Karpas-422 (cell line): ENCODE data around the gene GCH1. TPM values are rescaled to one million over a fixed set of nuclear protein-coding genes. Genes with fewer than 3 reads are reported as not detected.

Experiments
- DNase-seq: peaks from one replicate; pipeline ENCODE4 v3.0.0-alpha.2; 2015
- H2AFZ ChIP-seq: fragments of 200-600 bp; sonication (generic); 2 replicates; pipeline ENCODE4 v1.6.1; 2014; ENCODE audit warnings: antibody characterized with exemption, low read length, mixed read lengths
- H3K27ac ChIP-seq: fragments of 200-600 bp; sonication (generic); 2 replicates; pipeline ENCODE4 v1.5.1; 2014; ENCODE audit warnings: mild to moderate bottlenecking, low read length, moderate library complexity
- H3K27me3 ChIP-seq: fragments of 200-600 bp; sonication (generic); 2 replicates; pipeline ENCODE4 v1.6.1; 2014; ENCODE audit warnings: low read length, mixed read lengths
- H3K36me3 ChIP-seq: fragments of 200-600 bp; sonication (generic); 2 replicates; pipeline ENCODE4 v1.6.1; 2014; ENCODE audit warnings: low read length, mixed read lengths; ENCODE audit not compliant: insufficient read depth
- H3K4me1 ChIP-seq: fragments of 200-600 bp; sonication (generic); 2 replicates; pipeline ENCODE4 v1.6.1; 2014; ENCODE audit warnings: mild to moderate bottlenecking, low read length, mixed read lengths
- H3K4me2 ChIP-seq: fragments of 200-600 bp; sonication (generic); 2 replicates; pipeline ENCODE4 v1.6.1; 2014; ENCODE audit warnings: low read length, low read depth, mild to moderate bottlenecking; ENCODE audit not compliant: poor library complexity, severe bottlenecking
- H3K4me3 ChIP-seq: fragments of 200-600 bp; sonication (generic); 2 replicates; pipeline ENCODE4 v1.5.1; 2014; ENCODE audit warnings: mild to moderate bottlenecking, antibody characterized with exemption, low read length, mixed read lengths
- H3K79me2 ChIP-seq: fragments of 200-600 bp; sonication (generic); 2 replicates; pipeline ENCODE4 v1.6.1; 2014; ENCODE audit warnings: mild to moderate bottlenecking, low read length, mixed read lengths
- H3K9ac ChIP-seq: fragments of 200-600 bp; sonication (generic); 2 replicates; pipeline ENCODE4 v1.6.0; 2014; ENCODE audit warnings: low read length
- H3K9me2 ChIP-seq: fragments of 200-600 bp; sonication (generic), shearing (Covaris generic); replicated peaks from 2 replicates; pipeline ENCODE4 v1.6.0; 2014; ENCODE audit warnings: mild to moderate bottlenecking, low read length, moderate library complexity; ENCODE audit not compliant: insufficient read depth
- H3K9me3 ChIP-seq: fragments of 300-700, 200-600 bp; sonication (generic); 2 replicates; pipeline ENCODE4 v1.6.1; 2014; ENCODE audit warnings: low read length, mixed read lengths
- H4K20me1 ChIP-seq: fragments of 200-600 bp; sonication (generic); 2 replicates; pipeline ENCODE4 v1.6.1; 2014; ENCODE audit warnings: mild to moderate bottlenecking, antibody characterized with exemption, low read length, low read depth; ENCODE audit not compliant: insufficient read depth
- total RNA-seq: library from RNA; depleted of rRNA; stranded (reverse); fragments of >200 nt; shearing (Covaris generic); gene quantifications from 2 replicates; pipeline ENCODE4 v1.2.3, GENCODE V29; 2014; ENCODE audit warnings: low replicate concordance

Gene GCH1
- total RNA-seq, 1 experiment from 2014 or later = 174 TPM

DNA sequence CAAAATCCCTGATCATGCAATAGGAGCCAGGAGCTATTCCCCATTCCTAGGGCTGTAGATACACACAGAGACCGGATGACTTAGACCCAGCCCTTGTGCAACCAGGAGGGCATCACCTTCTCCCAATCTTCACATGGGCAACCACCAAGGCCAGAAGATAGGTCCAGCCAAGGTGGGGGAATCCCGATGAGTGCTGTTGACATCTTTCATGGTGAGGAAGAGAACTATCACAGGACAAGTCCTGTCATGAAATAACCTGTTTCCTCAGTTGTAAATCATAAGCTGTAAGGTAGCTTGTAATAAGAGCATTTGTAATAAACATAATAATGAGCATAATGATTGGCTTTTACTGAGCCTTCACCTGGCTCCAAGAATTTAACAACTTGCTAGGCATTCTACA lies 89.5 kb downstream of the GCH1 start:
- no peak overlapping the region for H3K27ac ChIP-seq
- no peak overlapping the region for H3K9ac ChIP-seq
- no peaks in the 10 kb centered on the region for H3K79me2 ChIP-seq
- H3K4me2 ChIP-seq = no peak overlapping the region
- no peaks in the 10 kb centered on the region for H3K27me3 ChIP-seq
- no peak overlapping the region for H2AFZ ChIP-seq
- no peak overlapping the region for H3K4me3 ChIP-seq
- H3K9me3 ChIP-seq = no peaks in the 10 kb centered on the region
- H4K20me1 ChIP-seq = no peaks in the 10 kb centered on the region
- no peak for DNase-seq
- peaks cover 9% of the 10 kb centered on the region for H3K36me3 ChIP-seq
- H3K9me2 ChIP-seq = no peaks in the 10 kb centered on the region
- H3K4me1 ChIP-seq = peaks cover 20% of the 10 kb centered on the region

DNA sequence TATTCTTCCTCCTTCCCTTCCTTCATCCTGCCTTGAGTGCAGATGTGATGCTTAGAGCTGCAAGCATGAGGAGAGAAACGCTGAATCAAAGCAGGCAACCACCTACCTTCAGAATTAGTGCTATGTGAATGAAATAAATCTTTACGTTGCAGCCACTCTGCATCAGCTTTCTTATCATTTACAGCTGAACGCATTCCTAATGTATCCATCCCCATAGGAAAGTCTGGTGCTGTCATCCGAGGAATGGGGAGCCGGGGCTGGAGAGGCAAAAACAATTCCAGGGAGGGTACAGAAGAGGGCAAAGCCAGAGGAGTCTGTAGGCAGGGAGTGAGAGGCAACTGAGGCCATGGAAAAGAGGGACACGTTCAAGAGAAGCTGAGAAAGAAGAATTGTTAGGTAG lies 90.0 kb downstream of the GCH1 start:
- H3K9me3 ChIP-seq = no peaks in the 10 kb centered on the region
- no peak overlapping the region for H2AFZ ChIP-seq
- H3K27me3 ChIP-seq = no peaks in the 10 kb centered on the region
- H3K9me2 ChIP-seq = no peaks in the 10 kb centered on the region
- H4K20me1 ChIP-seq = no peaks in the 10 kb centered on the region
- H3K4me3 ChIP-seq = no peak overlapping the region
- peaks cover 9% of the 10 kb centered on the region for H3K36me3 ChIP-seq
- H3K4me1 ChIP-seq = peaks cover 24% of the 10 kb centered on the region
- peak overlapping the region; percentile 27; the same call in 1 of the 2 replicates for H3K27ac ChIP-seq
- DNase-seq = no peak
- no peaks in the 10 kb centered on the region for H3K79me2 ChIP-seq
- no peak overlapping the region for H3K9ac ChIP-seq
- no peak overlapping the region for H3K4me2 ChIP-seq

DNA sequence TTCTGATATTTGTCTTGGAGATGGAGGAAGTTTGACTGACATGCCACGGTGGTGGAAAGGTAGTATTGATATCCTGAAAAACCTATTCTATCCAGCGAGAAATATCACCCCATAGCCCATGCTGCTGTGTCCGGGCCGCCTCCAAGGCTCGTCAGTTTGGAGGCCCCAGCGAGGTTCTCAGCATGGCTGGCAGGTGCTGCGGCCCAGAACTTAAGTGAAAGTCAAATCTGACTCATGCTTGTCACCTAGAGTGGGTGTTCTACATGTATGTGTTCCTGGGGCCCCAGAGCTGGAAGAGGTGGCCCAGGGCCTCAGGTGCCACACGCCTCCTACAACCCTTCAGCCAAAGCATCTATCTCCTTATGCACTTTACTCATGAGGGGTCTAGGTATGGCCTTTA lies 92.9 kb downstream of the GCH1 start:
- Histone ChIP-seq H3K9me2 (no peaks in the 10 kb centered on the region), H3K27me3 (no peaks in the 10 kb centered on the region), H3K9ac (no peak overlapping the region), H3K4me2 (no peak overlapping the region), H3K4me3 (no peak overlapping the region), H3K4me1 (peaks cover 53% of the 10 kb centered on the region), H4K20me1 (no peaks in the 10 kb centered on the region), H3K27ac (peak overlapping the region; percentile 87; the same call in 1 of the 2 replicates), H3K79me2 (no peaks in the 10 kb centered on the region), H3K36me3 (peaks cover 9% of the 10 kb centered on the region), H2AFZ (no peak overlapping the region), H3K9me3 (no peaks in the 10 kb centered on the region)
- no peak for DNase-seq

DNA sequence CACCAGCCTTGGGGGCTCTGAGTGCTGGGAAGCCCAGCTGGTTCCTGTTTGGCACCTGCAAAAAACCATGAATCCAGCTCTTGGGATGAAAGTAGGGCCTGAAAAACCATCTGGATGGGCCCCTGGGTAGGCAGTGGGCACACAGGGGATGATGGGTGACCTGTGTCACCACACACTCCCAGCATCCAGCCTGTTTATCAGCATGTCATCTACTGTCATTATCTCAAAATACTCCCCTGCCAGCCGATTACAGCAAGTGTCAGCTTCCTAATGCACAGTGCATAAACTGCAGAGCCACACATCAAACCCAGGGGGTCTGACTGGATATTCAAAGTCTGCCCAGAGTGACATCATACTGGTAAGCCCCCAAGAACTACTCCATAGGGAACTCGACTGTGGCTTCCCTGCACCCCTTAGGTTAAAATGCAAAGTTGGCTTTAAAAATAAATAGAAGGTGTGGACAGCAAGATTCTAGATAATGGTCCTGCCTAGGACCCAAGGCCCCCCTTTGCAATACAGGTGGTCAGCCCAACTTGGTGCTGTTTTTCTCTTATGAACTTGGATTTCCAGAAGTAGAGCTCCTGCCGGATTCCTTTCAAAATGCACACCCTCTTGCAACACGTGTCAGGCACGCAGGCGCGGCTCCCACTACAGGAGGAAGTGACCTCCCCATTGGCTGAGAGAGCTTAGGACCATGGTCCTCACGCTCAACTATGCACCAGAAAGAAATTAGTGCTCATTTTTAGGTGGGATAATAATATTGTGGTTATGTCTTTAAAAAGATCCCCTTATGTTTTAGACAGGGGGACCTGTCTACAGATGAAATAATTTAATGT lies 94.1 kb downstream of the GCH1 start:
- Histone ChIP-seq H3K4me2 (peak overlapping the region; percentile 46), H3K9me2 (no peaks in the 10 kb centered on the region), H3K36me3 (no peaks in the 10 kb centered on the region), H3K27ac (peak overlapping the region; percentile 87), H2AFZ (no peak overlapping the region), H3K4me3 (no peak overlapping the region), H3K9me3 (no peaks in the 10 kb centered on the region), H3K4me1 (peaks cover 62% of the 10 kb centered on the region), H3K9ac (peak overlapping the region; percentile 57), H4K20me1 (no peaks in the 10 kb centered on the region), H3K79me2 (no peaks in the 10 kb centered on the region), H3K27me3 (no peaks in the 10 kb centered on the region)
- peak; percentile 64 for DNase-seq

DNA sequence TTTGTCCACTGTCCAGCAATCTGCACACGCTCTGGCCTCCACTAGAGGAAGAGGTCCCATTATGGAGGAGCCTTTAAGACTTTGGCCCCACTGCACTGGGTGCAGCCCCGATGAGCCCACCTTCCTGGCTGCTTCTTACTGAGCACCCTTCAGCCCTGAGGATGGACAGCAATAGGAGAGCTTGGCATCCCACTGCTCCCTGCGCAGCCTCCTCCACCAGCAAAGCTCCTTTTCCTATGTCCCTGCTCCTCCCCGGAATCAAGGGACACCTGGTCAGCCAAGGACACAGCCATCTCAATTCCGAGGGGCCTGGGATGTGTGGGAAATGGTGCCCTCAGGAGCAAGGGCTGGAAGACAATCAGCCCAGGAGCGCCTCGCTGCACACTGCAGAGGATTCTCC lies 94.7 kb downstream of the GCH1 start:
- Histone ChIP-seq H3K4me3 (no peak overlapping the region), H3K9me2 (no peaks in the 10 kb centered on the region), H2AFZ (no peak overlapping the region), H3K9me3 (no peaks in the 10 kb centered on the region), H3K9ac (peak overlapping the region; percentile 57), H3K27me3 (no peaks in the 10 kb centered on the region), H3K4me2 (peak overlapping the region; percentile 46), H3K4me1 (peaks cover 67% of the 10 kb centered on the region), H3K36me3 (no peaks in the 10 kb centered on the region), H4K20me1 (no peaks in the 10 kb centered on the region), H3K27ac (peak overlapping the region; percentile 87), H3K79me2 (no peaks in the 10 kb centered on the region)
- DNase-seq = no peak

GRCh38 chr14:54807428-54807827 lies 95.2 kb downstream of the GCH1 start:
- no peak overlapping the region for H3K4me3 ChIP-seq
- H3K36me3 ChIP-seq = no peaks in the 10 kb centered on the region
- peak; percentile 70 for DNase-seq
- no peaks in the 10 kb centered on the region for H3K79me2 ChIP-seq
- H3K9ac ChIP-seq = peak overlapping the region; percentile 57
- H3K9me2 ChIP-seq = no peaks in the 10 kb centered on the region
- peak overlapping the region; percentile 46 for H3K4me2 ChIP-seq
- peak overlapping the region; percentile 87 for H3K27ac ChIP-seq
- H4K20me1 ChIP-seq = no peaks in the 10 kb centered on the region
- H2AFZ ChIP-seq = no peak overlapping the region
- no peaks in the 10 kb centered on the region for H3K27me3 ChIP-seq
- peaks cover 72% of the 10 kb centered on the region for H3K4me1 ChIP-seq
- H3K9me3 ChIP-seq = no peaks in the 10 kb centered on the region

- no peaks in the 10 kb centered on the region for H3K9me2 ChIP-seq
- H3K27ac ChIP-seq = peak overlapping the region; percentile 87
- no peak overlapping the region for H3K4me3 ChIP-seq
- no peak for DNase-seq
- H3K79me2 ChIP-seq = no peaks in the 10 kb centered on the region
- no peaks in the 10 kb centered on the region for H4K20me1 ChIP-seq
- H3K36me3 ChIP-seq = no peaks in the 10 kb centered on the region
- H2AFZ ChIP-seq = no peak overlapping the region
- peak overlapping the region; percentile 27; the same call in 1 of the 2 replicates for H3K9ac ChIP-seq
- no peaks in the 10 kb centered on the region for H3K9me3 ChIP-seq
- H3K27me3 ChIP-seq = no peaks in the 10 kb centered on the region
- peaks cover 78% of the 10 kb centered on the region for H3K4me1 ChIP-seq
- peak overlapping the region; percentile 48 for H3K4me2 ChIP-seq
These were observed 96.0 kb downstream of the GCH1 start for GRCh38 chr14:54806616-54807015.

DNA sequence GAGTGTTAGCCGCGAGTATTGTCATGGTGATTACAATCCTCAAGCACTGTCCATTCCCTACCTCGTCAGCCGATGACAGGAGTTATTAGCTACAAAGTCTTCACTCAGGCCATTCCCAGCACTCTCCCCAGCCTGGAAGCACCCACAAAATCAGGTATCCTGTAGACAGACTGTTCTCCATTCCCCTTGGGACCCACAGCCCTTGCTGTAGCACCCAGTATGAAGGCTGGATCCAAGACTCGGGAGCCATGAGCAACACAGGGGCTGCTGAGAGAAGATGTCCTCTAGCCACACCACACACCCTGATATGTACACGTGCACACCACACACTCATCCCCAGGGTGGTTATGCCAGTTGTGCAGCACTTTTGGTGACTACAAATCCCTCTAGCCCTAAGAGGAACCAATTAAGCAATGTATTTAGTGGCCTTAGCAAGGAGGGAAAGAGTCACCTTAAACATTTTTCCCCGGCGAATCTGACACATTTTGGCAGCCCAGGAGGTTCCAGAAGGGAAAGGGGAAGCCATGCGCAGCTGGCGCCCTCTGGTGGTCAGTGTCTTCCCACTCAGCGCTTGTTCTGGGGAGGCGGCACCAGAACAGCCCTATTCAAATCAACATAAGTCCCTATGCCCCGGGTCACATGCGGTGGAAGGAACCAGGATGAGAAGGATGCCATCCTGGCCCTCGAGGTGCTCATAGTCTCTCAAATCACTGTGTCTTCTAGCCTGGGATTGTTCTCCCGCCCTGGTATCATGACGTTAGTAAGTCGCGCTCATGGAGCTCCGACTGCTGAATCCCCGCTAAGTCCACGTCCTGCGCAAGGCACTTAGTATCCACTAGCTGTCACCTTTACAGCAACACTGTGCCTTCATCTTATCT lies 96.9 kb downstream of the GCH1 start:
- Histone ChIP-seq H2AFZ (peak overlapping the region; percentile 22; the same call in 1 of the 2 replicates), H3K4me2 (peak overlapping the region; percentile 48), H3K4me1 (peaks cover 78% of the 10 kb centered on the region), H3K9me2 (no peaks in the 10 kb centered on the region), H3K4me3 (peak overlapping the region; percentile 16; the same call in 1 of the 2 replicates), H3K27ac (peak overlapping the region; percentile 87), H3K27me3 (no peaks in the 10 kb centered on the region), H3K9me3 (no peaks in the 10 kb centered on the region), H3K79me2 (no peaks in the 10 kb centered on the region), H3K36me3 (no peaks in the 10 kb centered on the region), H3K9ac (peak overlapping the region; percentile 59), H4K20me1 (no peaks in the 10 kb centered on the region)
- DNase-seq = peak; percentile 98
